ENCODE results near the gene DHRS4.

The DHRS4 gene

GRCh38 chr14:23953464-23954278, at the start of gene DHRS4:
Gene DHRS4, plus strand, starts transcription at chr14:23953770. Its CDS starts 19 bp downstream, at chr14:23953789.
- peak; percentile 93 for TF ChIP-seq CTCF (IDR thresholded peaks at IDR 0.05)
- Histone ChIP-seq H3K27ac (peak within 1 kb of the TSS; percentile 61 to 90), H3K4me3 (peak within 1 kb of the TSS; percentile 78)
- peak; percentile 83 for DNase-seq (ENCODE audit: low spot score)

GRCh38 chr14:23910101-23910875, 43.3 kb upstream of the DHRS4 start:
- no peak for DNase-seq (ENCODE audit: low spot score)
- no peak overlapping the region for H3K4me3 ChIP-seq
- H3K27ac ChIP-seq = no peak overlapping the region
- TF ChIP-seq CTCF (IDR thresholded peaks at IDR 0.05) = no peak

- no peak overlapping the region for H3K4me3 ChIP-seq
Measured at GRCh38 chr14:23910876-23911210, 42.7 kb upstream of the DHRS4 start.

GRCh38 chr14:23915559-23915958, 38.0 kb upstream of the DHRS4 start:
- H3K27ac ChIP-seq = peak overlapping the region; percentile 7 to 59
- no peak overlapping the region for H3K4me3 ChIP-seq
- DNase-seq (ENCODE audit: low spot score) = no peak
- TF ChIP-seq CTCF (IDR thresholded peaks at IDR 0.05) = no peak

More at GRCh38 chr14:23910876-23911210, 42.7 kb upstream of the DHRS4 start:
- no peak for DNase-seq (ENCODE audit: low spot score)
- no peak overlapping the region for H3K27ac ChIP-seq
- no peak for TF ChIP-seq CTCF (IDR thresholded peaks at IDR 0.05)

- TF ChIP-seq CTCF (IDR thresholded peaks at IDR 0.05) = no peak
- Histone ChIP-seq H3K27ac (peak overlapping the region; percentile 7 to 59), H3K4me3 (no peak overlapping the region)
- DNase-seq (ENCODE audit: low spot score) = no peak
Measured at GRCh38 chr14:23916004-23916403, 37.6 kb upstream of the DHRS4 start.

GRCh38 chr14:23916446-23916845, 37.1 kb upstream of the DHRS4 start:
- no peak for TF ChIP-seq CTCF (IDR thresholded peaks at IDR 0.05)
- H3K4me3 ChIP-seq = no peak overlapping the region
- H3K27ac ChIP-seq = peak overlapping the region in 1 of 2 donors; percentile 59
- no peak for DNase-seq (ENCODE audit: low spot score)

Measured in coronary artery (tissue), 2 donors.